Endothelial cell of hepatic sinusoid (primary cell): ENCODE results near the gene TRMT1L.
"Not testable (repeated sequence)": the region's sequence is repeated elsewhere in the genome, so short reads cannot be mapped to it uniquely, and the experiment has no call there.

Experiments used
- in situ Hi-C: cut with HindIII; loops from 2 replicates; pipeline ENCODE4 v1.10.0; 2017; ENCODE audit warnings: low sequenced_read_pairs

TRMT1L gene, protein sequence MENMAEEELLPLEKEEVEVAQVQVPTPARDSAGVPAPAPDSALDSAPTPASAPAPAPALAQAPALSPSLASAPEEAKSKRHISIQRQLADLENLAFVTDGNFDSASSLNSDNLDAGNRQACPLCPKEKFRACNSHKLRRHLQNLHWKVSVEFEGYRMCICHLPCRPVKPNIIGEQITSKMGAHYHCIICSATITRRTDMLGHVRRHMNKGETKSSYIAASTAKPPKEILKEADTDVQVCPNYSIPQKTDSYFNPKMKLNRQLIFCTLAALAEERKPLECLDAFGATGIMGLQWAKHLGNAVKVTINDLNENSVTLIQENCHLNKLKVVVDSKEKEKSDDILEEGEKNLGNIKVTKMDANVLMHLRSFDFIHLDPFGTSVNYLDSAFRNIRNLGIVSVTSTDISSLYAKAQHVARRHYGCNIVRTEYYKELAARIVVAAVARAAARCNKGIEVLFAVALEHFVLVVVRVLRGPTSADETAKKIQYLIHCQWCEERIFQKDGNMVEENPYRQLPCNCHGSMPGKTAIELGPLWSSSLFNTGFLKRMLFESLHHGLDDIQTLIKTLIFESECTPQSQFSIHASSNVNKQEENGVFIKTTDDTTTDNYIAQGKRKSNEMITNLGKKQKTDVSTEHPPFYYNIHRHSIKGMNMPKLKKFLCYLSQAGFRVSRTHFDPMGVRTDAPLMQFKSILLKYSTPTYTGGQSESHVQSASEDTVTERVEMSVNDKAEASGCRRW

DNA sequence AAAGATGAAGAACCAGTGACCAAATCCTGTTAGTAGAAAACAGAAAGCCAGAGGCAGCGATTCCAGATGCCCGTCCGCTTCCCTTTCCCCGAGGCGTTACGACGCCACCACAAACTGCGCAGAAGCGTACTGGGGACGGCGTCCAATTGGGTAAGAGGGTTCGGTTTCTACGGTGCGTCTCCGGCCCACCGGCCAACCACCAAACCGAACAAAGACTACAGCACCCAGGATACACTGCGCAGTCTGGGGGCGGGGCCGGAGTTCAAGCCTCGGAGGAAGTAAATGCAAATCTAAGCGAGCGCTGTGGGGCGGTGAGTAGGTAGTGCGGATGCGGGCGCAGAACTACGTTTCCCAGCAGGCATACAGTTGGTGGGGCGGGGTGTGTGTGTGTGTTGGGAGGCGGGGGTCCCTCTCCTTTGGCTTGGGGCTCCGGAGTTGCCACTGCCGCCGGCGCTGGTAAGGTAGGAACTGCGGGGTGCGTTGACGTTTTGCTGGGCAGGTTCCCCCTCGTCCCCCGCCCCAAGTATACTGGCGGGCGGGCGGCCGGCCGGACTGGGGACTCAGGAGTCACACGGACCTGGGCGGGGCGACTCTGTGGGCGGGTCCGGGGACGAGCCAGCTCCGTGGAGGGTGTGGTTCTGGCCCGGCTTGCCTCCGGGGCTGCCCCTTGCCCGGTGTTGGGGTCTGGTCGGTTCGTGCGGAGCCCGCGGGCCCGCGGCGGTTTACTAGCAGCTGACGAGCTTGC, at the start of gene TRMT1L, which contains the start of gene SWT1:
Gene TRMT1L (minus strand): TSS at position 100 of the 745 bp plus-strand sequence. CDS start 241 bp downstream, outside the sequence.
Gene SWT1 (plus strand): TSS at position 314 of the 745 bp plus-strand sequence. CDS start 3,675 bp downstream, outside the sequence.
- in situ Hi-C loops = loop anchor here (25.0 kb wide), 1 partner anchor 345 kb away; no protein-coding TSS in a partner anchor

DNA sequence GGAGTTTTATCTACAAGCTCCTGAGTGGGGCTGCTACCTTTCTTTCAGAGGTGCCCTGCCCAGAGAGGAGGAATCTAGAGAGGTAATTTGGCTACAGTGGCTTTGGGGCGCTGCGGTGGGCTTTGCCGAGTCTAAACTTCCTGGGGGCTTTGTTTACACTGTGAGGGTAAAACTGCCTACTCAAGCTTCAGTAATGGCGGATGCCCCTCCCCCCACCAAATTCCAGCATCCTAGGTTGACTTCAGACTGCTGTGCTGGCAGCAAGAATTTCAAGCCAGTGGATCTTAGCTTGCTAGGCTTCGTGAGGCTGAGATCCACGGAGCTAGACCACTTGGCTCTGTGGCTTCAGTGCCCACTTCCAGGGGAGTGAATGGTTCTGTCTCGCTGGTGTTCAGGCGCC, 44.1 kb upstream of the TRMT1L start:
- in situ Hi-C loops = no loop called here

DNA sequence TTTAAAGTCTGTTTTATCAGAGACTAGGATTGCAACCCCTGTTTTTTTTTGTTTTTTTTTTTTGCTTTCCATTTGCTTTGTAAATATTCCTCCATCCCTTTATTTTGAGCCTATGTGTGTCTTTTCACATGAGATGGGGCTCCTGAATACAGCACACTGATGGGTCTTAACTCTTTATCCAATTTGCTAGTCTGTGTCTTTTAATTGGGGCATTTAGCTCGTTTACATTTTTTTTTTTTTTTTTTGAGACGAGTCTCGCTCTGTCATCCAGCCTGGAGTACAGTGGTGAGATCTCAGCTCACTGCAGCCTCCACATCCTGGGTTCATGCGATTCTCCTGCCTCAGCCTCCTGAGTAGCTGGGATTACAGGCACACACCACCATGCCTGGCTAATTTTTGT, 42.0 kb upstream of the TRMT1L start:
- in situ Hi-C loops = not testable (repeated sequence)

DNA sequence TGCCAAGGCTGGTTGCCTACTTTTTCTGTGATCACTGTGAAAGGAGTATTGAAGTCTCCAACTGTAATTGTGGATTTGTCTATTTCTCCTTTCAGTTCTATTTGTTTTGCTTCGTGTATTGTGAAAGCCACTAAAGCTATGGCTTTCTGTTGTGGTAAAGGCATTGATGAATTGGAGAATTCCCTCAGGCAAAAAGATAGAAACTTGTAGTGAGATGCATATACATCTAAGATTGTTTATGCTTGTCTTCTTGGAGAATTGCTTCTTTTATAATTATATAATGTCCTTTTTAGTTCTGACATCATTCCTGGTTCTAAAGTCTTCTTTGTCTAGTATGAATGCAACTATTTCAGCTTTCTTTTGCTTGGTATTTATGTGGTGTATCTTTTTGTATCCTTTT, 37.0 kb upstream of the TRMT1L start:
- in situ Hi-C loops = no loop called here

DNA sequence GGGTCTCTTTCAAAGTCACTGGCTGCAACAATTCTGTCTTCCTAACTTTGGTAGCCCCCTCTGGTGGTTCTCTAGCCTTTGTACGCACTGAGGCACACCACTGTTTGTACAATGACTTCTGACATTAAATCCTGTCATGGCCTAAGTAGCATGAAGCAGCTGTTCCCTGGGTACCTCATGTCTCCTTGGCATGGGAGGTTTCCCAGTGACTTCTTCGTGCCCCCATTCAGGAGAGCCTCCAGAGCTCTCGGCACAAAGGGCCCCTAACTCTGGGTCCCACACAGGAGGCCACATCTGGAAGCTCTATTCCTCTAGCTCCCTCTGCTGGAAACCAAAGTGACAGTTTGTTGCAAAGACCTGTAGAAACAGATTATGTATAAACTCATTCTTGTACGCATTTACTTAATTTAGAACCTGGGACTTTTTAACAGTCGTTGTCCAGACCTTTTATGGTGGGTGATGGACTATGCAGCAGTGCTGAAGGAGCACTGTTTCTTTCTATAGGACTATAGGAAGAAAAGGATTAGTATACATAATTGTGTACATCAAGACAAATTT, 13.6 kb upstream of the TRMT1L start:
- in situ Hi-C loops = loop anchor here (25.0 kb wide), 1 partner anchor 358 kb away; no protein-coding TSS in a partner anchor

DNA sequence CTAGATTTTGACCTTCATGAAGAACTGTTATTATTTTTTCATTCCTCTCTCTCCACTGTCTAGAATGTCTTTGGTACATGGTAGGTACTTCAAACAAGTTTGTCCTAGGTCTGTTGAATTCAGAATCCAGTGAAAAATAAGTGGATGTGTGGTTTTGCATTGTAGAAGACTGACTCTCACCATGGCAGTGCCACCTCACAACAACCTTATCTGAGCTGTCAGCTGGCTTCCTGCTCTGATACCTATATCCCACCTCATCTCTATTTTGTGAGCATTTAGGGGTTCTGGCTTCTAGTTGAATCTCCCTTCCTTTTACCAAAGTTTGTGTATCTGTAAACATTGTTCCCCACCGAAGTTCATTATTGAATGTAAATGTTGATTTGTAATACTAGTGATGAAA, 9.4 kb upstream of the TRMT1L start:
- in situ Hi-C loops = loop anchor here (25.0 kb wide), 1 partner anchor 354 kb away; no protein-coding TSS in a partner anchor

DNA sequence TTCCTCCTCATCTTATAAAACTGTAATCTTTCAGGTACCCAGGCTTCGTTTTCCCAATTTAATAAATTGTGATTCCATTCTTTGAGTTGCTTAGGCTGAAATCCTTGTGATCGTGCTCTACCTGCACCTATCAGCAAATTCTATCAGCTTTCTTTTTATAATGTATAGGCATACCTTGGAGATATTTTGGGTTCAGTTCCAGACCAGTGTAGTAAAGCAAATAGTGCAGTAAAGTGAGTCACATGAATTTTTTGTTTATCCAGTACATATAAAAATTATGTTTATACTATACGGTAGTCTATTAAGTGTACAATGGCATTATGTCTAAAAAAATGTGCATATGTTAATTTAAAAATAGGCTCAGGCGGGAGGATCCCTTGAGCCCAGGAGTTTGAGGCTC, 5.7 kb upstream of the TRMT1L start:
- in situ Hi-C loops = loop anchor here (25.0 kb wide), 1 partner anchor 350 kb away; no protein-coding TSS in a partner anchor

DNA sequence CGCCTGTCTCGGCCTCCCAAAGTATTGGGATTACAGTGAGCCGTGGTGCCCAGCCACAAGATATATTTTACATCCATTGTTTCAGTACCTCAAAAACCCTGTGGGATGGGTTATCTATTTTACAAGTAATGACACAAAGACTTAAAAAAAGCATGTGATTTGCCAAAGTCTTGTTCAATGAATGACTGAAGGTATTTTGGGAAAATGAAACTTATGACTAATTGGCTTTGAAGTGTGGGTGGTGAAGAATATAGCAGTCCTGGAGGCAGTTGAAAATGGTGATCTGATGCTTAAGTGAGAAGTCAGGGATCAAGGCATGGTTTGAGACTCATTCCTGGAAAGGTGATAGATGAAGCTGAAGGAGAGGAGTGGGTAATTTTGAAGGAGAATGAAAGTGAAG, 3.2 kb upstream of the TRMT1L start:
- in situ Hi-C loops = loop anchor here (25.0 kb wide), 1 partner anchor 348 kb away; no protein-coding TSS in a partner anchor

DNA sequence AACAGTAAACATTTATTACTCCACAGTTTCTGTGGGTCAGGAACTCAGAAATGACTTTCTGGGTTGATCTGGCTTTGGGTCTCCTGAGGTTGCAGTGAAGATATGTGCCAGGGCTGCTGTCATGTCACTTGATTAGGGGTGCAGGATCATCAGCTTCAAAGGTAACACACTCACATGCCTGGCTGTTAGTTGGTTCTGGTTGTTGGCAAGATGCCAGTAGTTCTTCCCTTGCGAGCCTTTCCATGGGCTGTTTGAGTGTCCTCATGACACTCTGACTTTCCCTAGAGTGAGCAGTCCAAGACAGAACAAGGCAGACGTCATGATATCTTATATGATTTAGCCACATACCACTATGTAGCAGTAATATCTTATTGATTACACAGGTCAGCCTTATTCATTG, 2.0 kb upstream of the TRMT1L start:
- in situ Hi-C loops = loop anchor here (25.0 kb wide), 1 partner anchor 346 kb away; no protein-coding TSS in a partner anchor

DNA sequence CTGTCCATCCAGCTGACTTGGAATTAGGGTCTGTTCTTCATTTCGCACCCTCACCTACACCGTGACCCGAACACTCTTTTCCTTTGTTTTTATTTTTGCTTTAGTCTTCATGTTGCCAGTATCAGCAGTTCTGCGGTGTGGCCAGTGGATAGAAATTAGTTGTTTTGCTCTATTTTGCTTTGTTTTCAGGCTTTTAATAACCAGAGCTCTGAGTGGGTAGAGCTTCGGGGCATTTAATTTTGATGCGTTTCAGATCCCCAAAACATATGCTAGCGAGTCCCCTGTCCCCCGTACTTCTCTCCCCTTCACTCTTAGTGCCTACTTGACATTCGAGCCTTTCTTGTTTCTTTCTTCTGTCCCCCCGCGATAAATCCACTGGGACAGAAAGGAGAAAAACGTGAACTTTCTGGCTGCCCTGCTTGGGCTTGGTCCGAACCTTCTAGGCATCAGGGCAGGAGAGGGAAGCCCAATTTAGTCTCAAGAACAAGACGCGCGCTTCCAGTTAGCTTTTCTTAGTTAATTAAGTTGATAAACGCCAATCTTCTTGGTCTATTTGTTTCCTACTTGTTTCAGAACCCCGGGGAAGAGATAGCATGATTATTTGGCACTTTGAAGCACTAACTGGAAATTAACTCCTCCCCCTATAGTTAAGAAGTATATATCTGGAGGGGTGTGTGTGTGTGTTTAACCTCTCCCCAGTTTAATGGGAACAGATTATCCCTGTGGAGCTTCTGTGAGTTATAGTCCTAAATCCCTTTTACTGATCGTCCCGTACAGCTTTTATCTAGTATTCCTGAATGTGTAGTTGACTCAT, 1.1 kb upstream of the TRMT1L start:
- in situ Hi-C loops = loop anchor here (25.0 kb wide), 1 partner anchor 346 kb away; no protein-coding TSS in a partner anchor

DNA sequence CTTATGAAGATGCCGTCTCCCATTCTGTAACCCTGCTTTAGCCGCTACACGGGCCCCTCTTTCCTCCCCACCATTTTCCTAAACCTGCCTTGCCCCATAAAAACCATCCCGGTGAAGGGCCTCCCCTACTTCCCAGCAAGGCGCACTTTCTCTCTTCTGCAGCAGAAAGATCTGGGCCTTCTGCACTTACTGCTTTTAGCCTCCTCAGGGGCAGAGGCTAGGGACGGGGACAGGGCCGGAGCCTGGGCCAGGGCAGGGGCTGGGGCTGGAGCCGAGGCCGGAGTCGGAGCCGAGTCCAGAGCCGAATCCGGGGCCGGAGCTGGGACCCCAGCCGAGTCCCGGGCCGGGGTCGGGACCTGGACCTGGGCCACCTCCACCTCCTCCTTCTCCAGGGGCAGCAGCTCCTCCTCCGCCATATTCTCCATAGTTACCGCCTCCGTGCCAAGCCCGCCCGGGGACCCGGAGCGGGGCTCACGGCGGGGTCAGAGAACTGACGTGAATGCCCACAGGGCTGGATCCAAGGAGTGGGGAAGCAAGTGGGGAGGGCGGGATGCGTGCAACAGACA, 382 bp downstream of the TRMT1L start:
- in situ Hi-C loops = loop anchor here (25.0 kb wide), 1 partner anchor 344 kb away; no protein-coding TSS in a partner anchor

DNA sequence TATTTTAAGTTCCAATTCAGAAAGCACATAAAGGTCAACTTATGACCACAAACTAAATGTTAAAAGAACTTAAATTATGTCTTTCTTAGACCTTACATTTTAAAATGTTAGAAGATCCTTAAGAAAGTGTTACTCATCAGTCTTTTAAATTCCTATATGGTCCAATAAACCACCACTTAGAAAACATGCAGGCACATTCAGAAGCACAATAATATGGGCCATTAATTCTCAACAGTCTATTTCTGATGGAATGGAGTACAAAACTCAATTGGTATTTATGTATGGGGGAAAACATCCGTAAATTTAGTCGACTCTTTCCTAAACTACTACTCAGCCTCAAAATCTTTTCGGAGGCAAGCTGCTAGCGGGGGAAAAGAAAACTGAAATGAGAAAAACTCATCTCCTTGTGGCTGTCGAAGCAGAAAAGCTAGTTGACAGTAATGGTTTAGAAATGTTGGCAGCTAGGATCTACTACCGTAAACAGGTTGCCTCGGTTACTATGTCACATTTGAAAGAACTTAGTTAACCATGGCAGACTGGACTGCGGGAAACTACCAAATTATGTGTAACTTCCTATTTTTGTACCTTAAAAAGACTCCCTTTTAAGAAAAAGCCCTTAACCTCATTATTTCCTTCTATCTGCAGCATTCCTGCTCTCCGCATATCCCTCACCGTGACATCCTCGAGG, 1.0 kb downstream of the TRMT1L start:
- in situ Hi-C loops = loop anchor here (25.0 kb wide), 1 partner anchor 343 kb away; no protein-coding TSS in a partner anchor

DNA sequence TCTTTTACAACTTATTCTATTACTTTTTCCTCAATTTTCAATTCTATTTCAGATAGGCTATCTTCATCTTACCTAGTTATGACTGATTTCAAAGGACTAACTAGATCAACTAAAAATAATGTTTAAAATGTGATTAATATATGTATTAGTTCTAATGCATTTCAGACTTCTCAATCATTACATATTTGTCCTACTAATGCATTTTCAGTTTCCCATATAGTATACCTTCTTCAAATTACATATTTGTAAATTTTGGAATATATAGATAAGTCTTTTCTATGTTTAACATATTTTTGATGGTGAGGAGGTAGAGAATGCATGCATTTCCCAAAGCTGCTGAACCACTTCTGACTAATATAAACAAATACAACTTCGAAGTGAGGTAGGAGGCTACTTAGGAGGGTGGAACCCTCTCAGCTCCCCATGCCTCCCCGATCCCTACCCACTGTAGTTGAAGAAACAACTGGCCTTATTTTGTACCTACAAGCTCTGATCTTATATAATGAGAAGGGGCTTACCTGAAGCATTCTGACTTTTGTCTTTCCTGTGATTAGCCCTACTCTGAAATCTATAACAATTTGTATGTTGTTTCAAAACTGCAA, 1.7 kb downstream of the TRMT1L start:
- in situ Hi-C loops = loop anchor here (25.0 kb wide), 1 partner anchor 343 kb away; no protein-coding TSS in a partner anchor

DNA sequence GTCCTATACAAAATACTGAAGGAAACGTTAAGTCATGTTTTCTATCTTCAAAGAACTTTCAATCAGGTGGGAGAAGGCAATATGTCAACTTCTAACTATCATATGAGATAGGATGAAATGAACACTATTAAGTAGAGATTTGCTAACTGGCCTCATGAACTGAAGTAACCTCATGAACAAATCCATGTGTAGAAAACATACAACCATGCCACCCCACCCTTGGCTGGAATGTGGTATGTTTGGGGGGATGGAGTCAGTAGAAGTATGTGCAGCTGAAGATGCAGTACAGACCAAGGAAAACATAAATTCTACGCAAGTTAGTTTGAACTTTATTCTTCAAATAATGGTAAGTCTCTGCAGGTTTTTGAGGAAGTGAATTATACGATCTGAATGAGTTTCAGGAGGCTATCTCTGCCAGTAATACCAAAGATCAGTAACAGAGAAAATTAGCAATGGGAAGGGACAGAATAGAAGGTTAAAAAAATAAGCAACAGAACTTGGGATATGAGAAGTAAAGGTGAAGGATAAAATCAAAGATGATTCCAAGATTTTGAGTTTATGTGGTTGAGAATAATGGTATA, 4.5 kb downstream of the TRMT1L start:
- in situ Hi-C loops = loop anchor here (25.0 kb wide), 1 partner anchor 340 kb away; no protein-coding TSS in a partner anchor

DNA sequence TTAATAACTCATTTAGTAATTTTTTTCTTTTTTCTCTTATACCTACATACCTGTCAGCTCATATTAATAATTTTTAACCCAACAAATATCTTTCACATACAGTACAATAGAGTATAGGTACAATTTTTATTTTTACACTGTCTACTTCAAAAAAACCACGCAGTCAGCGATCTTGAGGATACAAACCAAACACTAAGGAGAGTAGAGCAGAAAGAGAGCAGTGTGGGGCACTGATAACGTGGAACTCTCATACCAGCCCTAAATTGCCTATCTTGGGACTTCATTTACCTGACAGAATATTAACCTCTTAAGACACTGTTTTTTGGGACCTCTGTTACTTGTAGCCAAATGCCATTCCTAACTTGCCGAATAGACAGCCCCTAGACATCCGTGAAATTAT, 5.5 kb downstream of the TRMT1L start:
- in situ Hi-C loops = loop anchor here (25.0 kb wide), 1 partner anchor 339 kb away; no protein-coding TSS in a partner anchor

DNA sequence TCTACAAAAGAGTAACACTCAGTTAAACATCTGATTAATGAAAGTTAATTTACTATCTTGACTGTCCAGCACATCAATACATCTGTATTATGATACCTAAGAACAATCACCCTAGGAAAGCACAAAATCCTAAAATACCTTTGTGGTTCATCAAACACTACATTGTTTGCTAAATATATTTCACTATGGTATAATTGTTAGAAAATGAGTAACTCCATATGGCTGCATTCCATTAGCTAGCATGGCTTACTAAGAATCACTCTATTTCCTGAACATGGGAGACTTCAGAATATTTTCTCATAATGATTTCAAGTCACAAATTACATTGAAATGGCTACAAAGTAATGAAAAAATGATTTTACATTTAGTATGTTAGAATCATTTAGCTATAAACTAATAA, 12.5 kb downstream of the TRMT1L start:
- in situ Hi-C loops = no loop called here

DNA sequence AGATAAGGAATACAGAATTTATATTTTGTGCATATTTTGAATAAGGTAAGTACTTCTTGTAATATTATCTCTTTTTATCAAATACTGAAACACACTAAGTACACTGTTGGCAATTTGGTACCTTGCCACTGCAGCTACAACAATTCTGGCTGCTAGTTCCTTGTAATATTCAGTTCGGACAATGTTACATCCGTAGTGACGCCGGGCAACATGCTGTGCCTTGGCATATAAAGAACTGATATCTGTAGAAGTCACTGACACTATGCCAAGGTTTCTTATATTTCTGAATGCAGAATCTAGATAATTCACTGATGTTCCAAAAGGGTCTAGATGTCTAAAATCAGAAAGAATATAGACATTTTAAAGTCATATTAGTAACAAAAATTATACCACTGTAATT, 17.5 kb downstream of the TRMT1L start:
- in situ Hi-C loops = no loop called here
